GM21529 (cell line): ENCODE measurements around the gene HDAC10.
A peak's percentile ranks its signal among the peaks of the same experiment; 100 is the strongest.
"Not testable (repeated sequence)": the region's sequence is repeated elsewhere in the genome, so short reads cannot be mapped to it uniquely, and the experiment has no call there.

Source experiments
- ATAC-seq: cut with Tn5 transposase; IDR thresholded peaks from one replicate; pipeline ENCODE4 v1.9.1; 2021; ENCODE audit not compliant: unreplicated experiment

Gene HDAC10

GRCh38 chr22:50286275-50286674 lies 35.2 kb upstream of the HDAC10 start:
- no peak for ATAC-seq

GRCh38 chr22:50285568-50286229 lies 34.6 kb upstream of the HDAC10 start:
- no peak for ATAC-seq

- ATAC-seq, result no peak
Observed at GRCh38 chr22:50284479-50284878, 33.4 kb upstream of the HDAC10 start.

GRCh38 chr22:50283821-50284220 lies 32.8 kb upstream of the HDAC10 start:
- no peak for ATAC-seq

- ATAC-seq, result no peak
Observed at GRCh38 chr22:50282361-50283155, 31.5 kb upstream of the HDAC10 start.

GRCh38 chr22:50281957-50282356 lies 30.9 kb upstream of the HDAC10 start:
- no peak for ATAC-seq

GRCh38 chr22:50281384-50281760 lies 30.3 kb upstream of the HDAC10 start:
- no peak for ATAC-seq

- no peak for ATAC-seq
Observed at GRCh38 chr22:50280708-50281383, 29.8 kb upstream of the HDAC10 start.

- ATAC-seq, result no peak
Observed at GRCh38 chr22:50280022-50280707, 29.1 kb upstream of the HDAC10 start.

- ATAC-seq, result no peak
Observed at GRCh38 chr22:50278956-50279619, 28.0 kb upstream of the HDAC10 start.

- ATAC-seq, result no peak
Observed at GRCh38 chr22:50278461-50278860, 27.4 kb upstream of the HDAC10 start.

- no peak for ATAC-seq
Observed at GRCh38 chr22:50277761-50278160, 26.7 kb upstream of the HDAC10 start.

- peak; percentile 65 for ATAC-seq
Observed at GRCh38 chr22:50276143-50276542, 25.1 kb upstream of the HDAC10 start.

- ATAC-seq, result no peak
Observed at GRCh38 chr22:50275181-50276055, 24.4 kb upstream of the HDAC10 start.

- ATAC-seq, result no peak
Observed at GRCh38 chr22:50274771-50275170, 23.7 kb upstream of the HDAC10 start.

- no peak for ATAC-seq
Observed at GRCh38 chr22:50274311-50274710, 23.2 kb upstream of the HDAC10 start.

- ATAC-seq, result not testable (repeated sequence)
Observed at GRCh38 chr22:50273781-50274180, 22.7 kb upstream of the HDAC10 start.

- ATAC-seq, result not testable (repeated sequence)
Observed at GRCh38 chr22:50273352-50273751, 22.3 kb upstream of the HDAC10 start.

GRCh38 chr22:50272044-50272802 lies 21.2 kb upstream of the HDAC10 start:
- ATAC-seq, result no peak
